Fibroblast of gingiva (primary cell): ENCODE results near the gene ABCG1.

Experiments
- DNase-seq: peaks from one replicate; pipeline ENCODE4 v3.0.0-alpha.2; 2011; ENCODE audit warnings: low read depth

ABCG1 gene

DNA sequence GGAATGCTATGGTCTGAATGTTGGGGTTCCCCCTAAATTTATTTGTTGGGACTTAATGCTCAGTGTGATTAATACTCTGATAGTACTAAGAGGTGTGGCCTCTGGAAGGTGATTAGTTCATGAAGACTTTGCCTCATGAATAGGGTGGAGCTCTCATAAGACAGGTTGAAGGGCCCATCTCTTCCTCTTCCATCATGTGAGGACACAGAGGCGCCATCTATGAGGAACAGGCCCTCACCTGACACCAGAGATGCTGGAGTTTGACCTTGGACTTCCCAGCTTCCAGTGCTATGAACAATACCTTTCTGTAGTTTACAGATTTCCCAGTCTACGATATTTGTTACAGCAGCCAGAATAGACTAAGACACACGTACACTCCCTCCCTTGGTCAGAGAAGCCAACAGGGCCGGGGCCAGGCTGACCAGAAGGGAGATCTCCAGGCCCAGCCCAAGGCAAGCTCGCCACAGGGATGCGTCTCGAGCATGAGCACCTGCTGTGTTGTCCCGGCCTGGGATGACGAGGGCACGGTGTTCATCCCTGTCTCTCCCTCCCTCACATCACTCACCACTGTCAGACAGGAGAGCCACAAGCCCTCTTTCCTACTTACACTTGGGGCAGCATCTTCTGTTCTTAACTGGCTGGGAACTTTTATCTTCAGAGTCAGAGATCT lies 4.7 kb upstream of the ABCG1 start:
- no peak for DNase-seq

DNA sequence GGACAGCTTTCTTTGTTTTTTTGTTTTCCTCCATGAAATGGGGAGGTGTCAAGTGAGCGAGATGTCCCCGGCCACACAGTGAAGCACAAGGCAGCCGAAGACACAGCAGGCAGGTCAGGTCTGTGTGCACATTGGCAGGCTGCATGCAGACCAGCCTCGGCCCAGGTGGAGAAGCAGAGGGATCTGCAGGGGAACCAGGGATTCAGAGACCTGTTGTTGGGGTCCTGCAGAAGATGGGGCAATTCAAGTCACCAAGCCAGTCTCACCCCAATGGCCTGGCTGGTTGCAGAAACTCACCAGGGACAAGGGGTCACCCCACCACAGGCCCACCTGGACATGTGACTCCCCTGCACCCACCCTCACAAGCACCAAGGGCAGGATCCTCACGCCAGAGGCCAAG lies 4.0 kb upstream of the ABCG1 start:
- no peak for DNase-seq

DNA sequence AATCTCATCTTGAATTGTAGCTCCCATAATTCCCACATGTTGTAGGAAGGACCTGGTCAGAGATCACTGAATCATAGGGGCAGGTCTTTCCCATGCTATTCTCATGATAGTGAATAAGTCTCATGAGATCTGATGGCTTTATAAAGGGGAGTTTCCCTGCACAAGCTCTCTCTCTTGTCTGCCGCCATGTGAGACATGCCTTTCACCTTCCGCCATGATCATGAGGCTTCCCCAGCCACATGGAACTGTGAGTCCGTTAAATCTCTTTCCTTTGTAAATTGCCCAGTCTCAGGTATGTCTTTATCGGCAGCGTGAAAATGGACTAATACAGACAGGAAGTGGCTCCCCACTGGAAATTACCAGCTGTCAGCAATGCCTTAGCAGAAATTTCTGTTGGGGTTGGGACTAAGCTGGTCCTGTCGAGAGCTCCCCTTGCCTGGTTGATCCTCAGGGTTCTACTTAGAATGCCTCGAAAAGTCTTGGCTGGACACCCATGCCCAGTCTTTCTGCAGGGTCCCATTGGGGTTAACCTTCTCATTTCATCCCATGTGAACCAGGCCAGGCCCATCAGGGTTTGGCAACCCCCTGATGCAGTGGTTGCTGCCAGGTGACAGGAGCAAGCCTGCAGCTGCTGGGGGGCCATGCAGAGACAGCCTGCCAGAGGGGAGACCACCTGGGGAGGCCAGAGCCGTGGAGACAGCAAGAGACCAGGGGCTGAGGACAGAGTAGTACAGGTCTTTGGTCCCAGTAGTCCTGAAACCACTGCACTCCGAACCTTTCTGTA lies 2.8 kb upstream of the ABCG1 start:
- no peak for DNase-seq

DNA sequence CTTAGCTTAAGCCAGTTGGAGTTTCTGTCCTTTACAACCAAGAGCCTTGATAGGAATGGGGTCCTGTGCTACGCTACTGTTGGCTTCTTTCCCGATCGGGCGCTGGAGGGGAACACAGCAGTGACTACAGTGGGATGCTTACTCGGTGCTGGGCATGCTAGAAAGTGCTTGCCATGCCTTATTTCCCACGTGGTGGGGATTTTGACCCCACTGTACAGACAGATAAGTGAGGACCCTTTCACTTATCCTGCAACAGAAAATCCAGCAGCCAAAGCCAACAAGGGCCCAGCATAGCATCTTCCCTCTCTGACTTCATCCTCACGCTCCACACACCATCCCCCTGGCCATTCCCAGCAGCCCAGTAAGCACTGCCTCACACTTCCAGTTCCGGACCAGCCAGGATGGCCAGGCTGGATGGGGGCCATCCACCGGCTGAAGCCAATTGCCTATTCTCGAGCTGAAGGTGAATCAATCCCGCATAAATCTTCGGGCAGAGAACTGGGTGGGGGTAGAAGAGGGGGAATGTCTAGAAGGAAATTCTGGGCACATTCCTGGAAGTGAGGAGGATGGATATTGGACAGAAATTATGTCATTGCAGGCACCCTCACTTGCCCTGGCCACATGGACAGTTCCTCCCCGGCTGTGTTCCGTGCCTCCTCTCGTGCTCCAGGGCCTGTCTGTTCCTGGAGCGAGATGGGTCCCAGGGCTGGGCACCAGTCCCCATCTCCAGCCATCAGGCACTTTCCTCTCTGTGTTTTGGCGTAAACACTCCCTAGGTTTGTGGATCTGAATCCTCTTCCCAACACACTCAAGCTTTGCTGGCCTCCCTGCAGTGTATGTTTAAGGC lies 2.0 kb upstream of the ABCG1 start:
- no peak for DNase-seq

DNA sequence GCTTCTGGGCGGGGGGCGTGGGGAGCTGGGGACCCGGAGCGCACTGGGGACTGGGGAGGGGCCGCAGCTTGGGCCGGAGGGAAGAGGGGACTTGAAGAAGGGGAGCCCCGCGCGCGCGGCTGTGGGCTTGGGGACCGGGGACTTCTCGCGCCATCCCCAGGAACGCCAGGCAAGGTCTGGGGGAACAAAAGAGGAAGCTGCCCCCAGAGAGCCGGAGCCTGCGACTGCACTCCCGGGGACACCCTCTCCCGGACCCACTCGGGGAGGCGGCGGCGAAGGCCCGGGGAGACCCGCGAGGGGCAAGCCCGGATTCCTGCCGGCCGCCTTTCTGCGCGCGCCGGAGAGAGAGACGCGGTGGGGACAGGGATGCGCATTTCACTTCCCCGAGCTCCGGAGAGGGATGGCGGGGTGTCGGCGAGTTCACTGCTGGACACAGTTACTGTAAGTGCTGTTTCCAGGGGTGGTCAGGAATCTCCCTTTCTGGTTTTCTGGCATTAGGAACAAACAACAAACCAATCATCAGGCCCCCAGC lies 732 bp downstream of the ABCG1 start:
- no peak for DNase-seq

DNA sequence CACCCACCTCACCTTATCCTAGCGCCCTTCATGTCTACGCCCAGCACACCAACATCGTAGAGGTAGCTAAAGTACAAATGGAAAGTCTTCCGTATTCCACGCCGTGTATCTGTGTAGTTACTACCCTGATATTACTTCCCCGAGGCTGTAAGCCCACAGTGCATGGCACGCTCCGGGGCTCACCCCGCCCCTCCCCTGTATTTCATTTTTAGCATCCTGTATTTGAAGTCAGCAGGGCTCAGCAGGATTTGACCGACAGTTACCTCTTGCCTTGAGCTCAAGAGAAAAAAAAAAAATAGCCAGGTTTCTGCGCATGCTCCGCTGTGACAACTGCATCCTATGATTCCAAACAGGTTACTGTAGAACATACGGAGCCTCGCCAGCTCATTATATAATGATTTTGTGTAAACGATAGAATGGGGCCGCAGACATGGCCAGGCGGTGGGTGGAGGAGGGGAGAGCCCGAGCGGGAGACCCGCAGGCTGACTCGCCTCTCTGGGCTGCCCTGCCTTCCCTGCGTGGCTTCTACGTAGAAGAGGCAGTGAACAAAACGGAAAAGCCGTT lies 1.3 kb downstream of the ABCG1 start:
- no peak for DNase-seq

DNA sequence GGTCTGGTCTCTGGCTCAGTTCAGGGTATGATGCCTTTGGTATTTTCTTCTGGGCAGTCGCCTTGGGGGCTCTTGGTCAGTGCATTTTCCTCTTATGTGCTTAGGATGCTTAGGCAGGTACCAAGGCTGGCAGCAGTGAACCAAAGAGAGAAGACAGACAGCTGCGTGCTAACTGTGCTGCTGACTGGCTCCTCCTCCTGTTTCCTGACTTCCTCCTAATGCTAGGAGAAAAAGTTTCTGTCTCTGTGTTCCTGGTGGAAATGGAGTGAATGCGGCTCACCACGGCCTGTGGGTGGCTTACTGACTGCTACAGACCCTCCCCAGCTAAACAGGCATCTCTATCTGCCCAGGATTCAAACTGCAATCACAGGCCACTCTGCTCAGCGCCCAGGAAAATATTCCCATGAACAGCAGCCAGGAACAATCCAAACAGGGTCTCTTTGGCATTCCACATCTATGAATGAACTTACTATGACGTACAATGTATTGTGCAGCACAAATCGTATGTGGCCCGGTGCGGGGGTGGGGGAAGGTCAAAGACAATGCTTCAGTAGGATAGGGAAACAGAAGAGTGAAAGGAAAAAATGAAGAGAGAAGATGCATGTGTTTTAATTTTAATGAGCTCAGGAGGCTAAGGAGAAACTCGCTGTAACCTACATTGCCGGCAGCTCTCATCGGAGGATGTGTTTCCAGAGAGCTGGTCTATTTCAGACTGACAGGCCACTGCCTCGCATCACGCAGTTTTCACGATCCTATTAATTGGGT lies 2.8 kb downstream of the ABCG1 start:
- DNase-seq: no peak

DNA sequence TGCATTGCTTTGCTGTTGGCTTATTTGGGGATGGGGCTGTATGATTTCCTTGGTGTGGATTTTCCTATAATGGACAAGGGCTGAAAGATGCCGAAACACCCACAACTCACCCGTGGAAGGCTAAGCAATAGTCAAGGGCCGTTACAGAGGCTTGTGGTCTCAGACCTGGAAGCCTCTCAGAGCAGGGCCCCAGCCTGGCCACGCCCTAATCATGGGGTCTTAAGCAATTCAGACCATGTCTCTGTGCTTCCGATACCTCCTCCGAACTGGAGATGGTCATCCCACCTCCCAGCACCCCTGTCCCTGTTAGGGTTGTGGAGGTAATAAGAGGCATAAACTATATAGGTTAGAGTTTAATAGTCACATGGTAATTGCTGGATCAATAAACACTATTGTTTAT lies 3.4 kb downstream of the ABCG1 start:
- no peak for DNase-seq

DNA sequence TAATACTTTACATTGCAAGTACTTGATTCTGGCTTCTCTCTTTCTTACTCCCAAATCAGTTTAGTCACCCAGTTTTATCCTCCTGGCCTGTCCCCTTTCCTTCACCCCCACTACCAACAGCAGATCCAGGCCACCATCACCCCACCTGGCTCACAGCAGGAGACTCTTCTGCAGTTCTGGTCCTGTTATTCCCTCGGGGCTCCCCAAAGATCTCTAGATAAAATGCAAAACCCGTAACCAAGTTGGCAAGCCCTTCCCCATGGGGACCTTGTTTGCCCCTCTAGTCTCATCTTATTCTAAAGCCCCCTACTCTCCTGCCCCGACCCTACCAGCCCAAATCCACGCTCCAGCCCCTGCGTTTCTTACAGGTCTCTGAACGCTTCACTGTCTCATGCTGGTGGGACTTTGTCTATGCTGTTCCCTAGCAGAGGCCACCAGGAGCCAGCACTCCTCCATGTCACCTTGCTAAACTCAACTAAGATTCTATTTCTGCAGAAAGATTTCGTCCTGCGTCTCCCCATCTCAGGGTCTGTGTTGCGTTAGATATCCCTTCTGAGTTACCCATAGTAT lies 4.0 kb downstream of the ABCG1 start:
- no peak for DNase-seq

DNA sequence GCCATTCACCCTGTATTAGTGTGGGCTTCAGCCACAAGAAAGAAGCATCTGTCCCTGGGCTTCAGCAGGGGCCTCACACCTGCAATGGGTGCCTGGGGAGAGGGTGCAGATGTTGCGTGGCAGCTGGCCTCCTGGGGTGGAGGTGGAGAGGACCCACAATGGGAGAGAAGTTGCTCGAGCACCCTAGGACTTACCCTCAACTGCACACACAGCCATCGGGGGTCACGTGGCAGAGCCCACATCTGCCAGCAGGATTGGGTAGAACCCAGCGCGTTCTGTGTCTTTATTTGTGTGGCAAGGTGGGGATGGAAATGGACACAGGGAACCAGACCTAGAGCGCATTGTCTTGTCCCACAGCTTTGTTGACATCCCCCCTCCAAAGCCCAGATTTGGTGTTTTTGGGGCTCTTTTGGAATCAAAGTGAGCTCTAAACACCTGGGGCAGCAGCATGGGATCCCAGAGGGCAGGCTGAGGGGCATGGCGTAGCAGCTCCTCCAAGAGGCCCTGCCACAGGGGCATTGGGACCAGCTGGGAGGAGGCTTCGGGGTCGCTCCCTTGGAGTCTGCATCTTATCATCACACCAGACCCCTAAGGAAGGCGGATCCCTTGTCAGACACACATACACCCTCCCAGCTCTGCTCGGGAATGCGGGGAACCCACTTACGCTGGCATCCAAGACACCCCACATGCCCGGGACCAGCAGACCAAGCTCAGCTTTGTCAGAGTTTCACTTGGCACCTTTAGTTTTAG lies 5.1 kb downstream of the ABCG1 start:
- DNase-seq: no peak

DNA sequence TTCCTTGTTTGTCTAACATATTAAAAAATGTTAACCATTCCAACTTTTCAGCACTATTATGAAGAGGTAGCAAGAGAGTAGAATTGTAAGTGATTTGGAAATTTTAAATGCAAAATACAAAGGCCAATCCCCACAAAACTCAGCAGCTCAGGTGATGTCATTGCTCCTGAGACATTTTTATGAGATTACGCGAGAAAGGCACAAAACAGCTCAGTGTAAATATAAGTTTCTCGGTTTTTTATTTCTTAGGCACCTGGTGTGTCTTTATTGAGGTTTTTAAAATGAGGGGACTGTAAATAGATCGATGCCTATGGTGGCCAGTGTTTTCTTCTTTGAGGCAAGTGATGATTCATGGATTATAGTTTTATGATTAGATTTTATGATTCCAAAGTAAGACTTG lies 6.1 kb downstream of the ABCG1 start:
- no peak for DNase-seq

DNA sequence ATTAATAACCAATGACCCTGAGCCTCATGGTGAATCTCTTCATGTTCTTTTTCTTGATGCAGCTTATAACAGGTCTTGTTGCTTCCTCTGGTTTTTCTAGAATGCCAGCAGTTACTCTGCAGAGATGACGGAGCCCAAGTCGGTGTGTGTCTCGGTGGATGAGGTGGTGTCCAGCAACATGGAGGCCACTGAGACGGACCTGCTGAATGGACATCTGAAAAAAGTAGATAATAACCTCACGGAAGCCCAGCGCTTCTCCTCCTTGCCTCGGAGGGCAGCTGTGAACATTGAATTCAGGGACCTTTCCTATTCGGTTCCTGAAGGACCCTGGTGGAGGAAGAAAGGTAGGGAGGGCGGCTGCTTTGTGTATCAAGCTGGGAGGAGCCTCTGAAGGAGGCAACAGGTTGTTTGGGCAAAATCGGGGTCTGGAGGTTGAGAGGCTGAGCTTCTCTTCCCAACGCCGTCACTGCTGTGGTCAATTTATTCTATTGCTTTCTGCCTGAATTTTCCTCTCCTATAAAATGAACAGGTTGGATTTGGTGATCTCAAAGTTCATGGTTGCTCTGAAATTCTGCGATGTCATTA lies 6.7 kb downstream of the ABCG1 start:
- no peak for DNase-seq

DNA sequence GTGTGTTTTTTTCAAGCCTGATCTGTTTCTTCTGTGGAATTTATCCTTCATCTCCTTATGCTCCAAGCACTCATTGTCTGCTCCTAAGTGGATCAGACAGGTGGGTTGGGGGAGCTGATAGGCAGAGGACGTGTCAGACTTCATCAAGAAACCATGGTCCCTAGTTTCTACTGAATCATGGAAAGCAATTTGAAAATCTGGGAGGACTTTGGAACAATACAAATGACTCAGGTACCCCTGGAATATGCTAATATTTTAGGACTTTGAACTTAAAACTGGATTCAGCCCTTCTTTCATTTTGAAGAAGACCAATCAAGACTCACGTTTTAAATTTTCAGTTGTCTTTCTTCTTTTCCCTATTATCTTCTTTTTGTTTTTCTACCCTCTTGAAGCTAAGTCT lies 7.7 kb downstream of the ABCG1 start:
- DNase-seq: no peak

DNA sequence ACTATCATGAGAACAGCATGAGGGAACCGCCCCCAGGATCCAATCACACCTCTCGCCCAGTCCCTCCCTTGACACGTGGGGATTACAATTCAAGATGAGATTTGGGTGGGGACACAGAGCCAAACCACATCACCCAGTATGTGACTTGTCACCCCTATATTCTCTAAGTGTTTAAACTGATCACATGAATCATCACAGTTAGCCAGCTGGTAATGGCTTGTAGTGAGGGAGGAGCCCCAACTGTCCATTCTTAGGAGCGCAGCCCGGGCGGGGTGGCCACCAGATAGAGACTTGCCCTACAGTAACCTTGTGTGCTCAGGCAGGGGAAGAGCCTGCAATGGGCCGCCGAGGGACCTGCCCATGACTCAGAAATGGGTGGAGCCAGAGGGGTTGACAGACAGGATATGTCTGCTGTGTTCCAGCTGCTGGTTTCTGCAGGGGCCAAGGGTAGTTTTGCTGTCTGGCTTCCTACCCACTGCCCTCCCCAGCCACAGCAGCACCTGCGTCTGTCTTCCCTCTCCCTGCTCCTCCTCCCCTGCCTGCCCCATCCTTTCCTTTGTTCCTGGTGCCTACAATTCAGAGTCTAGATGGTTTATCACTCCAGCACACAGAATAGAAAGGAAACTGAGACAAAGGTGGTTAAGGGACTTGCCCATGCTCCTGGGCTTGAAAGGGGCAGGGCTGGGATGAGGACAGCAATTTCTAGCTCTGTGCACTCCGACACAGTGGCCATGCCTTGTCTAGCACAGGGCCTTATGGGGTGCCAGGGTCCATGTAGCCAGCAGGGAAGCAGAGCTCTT lies 9.2 kb downstream of the ABCG1 start:
- DNase-seq: peak; percentile 41

DNA sequence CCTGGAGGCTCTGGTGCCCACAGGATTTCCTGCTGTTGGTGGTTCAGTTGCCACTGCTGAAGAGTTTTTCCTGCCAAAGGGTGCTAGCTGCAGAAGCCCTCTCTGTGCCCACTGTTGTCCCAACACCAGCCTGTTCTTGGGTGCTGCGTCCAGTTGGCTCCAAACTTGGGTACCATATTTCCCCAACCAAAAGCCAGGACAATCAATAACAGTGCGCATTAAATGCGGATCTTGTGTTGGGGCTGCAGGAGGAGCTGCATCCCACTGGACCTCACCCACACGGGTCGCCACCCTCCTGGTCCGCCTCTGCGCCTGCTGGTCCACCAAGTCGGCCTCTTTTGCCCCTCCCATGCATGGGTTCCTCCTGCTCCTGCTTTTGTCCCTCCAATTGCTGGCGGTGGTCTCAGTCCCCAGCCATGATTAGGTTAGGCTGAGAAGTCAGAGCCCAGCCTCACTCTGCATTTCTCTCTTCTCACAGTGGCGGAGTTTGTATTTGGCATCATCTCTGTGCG lies 9.8 kb downstream of the ABCG1 start:
- no peak for DNase-seq

DNA sequence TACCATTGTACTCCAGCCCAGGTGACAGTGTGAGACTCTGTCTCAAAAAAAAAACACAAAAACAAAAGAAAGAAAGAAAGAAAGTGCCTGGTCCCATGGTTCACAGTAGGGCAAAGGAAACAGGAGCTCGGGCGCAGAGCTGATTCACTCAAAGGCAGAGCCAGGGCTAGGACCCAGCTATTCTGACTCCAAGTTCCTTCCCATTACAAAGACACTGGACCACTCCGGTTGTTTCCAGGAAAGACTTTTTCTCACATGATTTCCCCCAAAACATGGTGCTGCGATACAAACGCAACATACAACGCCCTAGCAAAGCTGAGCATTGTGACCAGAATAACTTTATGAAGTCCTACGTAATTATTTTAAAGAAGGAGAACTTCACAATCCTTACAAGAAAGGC lies 10.7 kb downstream of the ABCG1 start:
- DNase-seq: no peak

DNA sequence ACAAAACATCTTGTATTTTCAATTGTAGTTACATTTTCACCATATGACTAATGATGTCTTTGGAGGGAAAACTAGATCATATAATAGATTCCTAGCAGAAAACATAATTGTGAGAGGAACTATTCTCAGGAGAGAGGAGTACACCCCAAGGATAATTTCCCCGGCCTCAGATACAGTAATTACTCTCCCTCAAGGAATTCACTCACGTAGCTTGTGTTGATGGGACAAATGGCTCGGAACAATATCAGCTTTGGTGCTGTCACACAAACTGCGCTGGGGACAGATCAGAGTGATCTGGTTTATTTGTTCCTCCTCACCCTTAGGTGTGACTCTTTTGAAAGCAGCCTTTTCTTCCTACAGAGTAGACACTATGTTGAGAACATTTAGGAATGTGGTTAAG lies 11.2 kb downstream of the ABCG1 start:
- no peak for DNase-seq

DNA sequence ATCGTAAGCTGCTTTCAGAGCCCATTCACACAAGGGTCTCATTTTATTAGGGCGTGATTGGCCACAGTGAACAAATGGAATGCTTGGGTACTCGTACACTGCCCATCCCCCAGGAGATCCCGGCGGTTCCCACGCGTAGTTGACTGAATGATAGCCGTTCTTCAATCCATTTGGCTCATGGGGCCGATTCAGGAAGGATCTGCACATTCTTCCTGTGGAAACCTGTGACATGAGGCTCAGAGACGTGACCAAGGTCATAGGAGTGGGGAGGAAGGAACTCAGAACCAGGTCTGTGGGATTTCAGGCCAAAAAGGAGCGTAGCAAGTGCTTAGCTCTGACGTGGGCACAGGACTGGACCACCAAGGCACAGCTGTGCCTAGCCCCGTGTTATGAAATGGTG lies 11.7 kb downstream of the ABCG1 start:
- no peak for DNase-seq

DNA sequence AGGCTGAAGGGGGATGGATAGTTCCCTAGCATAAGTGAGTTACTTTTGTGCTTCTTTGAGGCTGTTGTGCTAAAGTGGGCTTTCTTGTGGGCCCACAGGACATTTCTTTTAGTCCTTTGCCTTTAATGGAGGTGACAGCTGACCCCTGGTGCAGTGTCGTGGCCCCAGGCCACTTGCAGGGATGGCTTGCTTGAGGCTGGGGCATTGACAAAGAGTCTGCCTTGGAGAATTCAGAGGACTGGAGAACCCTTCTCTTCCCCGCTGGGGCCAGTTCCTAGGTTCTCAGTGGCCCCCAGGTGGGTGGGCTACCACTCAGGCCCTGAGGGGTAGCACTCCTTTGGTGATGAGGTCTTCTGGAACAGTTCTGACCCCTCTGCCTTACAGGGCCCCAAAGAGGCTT lies 12.8 kb downstream of the ABCG1 start:
- DNase-seq: no peak
